HG03103 (cell line): ENCODE measurements around the gene IFNG.

ENCODE experiments used
- ATAC-seq: cut with Tn5 transposase; IDR thresholded peaks from one replicate; pipeline ENCODE4 v1.9.1; 2021; ENCODE audit warnings: low read depth; ENCODE audit not compliant: unreplicated experiment

The IFNG gene

DNA sequence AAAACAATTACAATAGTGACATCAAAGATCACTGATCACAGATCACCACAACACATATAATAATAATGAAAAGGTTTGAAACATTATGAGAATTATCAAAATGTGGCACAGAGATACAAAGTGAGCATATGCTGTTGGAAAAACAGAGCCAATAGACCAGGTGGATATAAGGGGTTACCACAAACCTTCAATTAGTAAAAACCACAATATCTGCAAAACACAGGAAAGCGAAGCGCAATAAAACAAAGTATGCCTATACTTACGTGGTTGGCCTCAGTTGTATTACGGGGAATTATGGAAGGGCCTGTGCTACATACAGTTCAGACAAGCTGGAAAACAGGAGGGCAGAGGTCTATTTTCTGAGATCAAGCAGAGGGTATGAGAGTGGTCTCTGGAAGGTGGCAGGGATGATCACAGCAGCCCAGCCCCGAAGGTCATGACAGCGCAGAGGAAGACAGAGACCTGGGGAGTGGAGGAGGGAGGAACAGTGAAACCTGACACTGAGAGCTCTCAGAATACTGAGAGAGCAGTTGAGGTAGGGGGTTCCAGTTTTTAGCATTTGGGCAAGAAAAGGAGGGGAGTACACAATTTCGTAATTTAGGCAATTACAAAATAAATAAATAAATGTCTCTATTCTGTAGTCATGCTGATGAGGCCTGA, 41.3 kb downstream of the IFNG start:
- ATAC-seq = no peak

DNA sequence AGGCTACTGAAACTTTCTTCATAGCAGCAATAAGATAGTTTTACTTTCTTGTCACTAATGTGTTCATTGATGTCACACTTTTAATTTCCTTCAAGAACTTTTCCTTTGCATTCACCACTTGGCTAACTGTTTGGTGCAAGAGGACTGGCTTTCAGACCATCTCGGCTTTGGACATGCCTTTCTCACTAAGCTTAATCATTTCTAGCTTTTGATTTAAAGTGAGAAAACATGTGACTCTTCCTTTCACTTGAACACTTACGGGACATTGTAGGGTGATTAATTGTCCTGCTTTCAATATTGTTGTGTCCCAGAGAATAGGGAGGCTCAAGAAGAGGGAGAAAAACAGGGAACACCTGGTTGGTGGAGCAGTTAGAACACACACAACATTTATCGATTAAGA, 41.9 kb downstream of the IFNG start:
- no peak for ATAC-seq

DNA sequence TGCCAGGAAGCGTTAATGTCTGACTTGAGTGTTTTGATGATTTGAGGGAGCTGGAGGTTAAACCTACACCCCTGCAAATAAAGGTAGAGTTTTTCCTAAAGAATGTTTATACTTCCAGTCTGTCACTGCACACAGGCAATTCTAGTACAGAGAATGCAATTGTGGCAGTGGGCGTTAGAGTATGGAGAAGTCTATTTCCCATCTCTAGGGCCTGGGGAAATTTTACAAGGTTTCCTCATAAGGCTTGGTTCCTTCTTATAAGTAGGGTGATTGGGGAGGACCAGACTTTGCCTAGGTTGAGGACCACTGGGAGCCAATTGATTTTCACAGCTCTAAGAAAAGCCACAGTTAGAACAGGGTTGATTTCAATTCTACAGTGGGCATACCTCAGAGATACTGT, 44.3 kb downstream of the IFNG start:
- ATAC-seq = no peak

DNA sequence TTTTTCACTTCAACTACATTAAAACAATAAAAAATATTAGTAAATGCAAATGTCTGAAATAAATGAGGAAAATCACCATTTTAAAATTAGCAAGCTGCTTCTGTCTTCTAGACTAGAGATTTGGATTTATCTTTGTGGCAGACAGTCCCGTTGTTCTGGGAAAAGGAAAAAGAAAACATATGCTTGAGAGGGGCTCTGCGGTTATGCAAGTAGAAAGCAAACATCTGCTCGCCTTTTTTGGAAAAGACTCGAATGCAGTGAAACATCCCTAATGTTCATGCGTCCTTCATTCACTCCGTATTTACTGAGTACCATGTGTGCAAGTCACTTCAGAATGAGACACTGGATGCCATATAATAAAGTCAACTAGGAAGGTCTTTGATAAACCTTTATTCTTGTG, 44.9 kb downstream of the IFNG start:
- no peak for ATAC-seq

DNA sequence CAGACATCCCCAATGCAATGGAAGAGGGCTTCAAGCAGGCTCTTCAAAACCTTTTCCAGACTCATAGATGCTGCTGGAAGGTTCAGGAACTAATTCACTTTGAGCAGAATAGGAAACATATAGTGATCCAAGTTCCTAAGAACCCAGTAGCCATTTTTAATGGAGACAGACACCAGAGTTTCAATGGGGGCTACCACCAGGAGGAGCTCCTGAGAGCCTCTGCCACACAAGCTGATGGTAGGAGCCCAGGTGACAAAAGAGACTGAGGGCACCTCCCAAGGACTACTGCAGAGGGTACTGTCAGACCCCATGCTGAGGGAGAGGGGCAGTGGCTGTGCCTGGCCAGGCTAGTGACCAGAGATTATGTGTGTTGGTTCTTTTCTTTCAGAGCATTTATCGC, 45.9 kb downstream of the IFNG start:
- ATAC-seq = no peak

DNA sequence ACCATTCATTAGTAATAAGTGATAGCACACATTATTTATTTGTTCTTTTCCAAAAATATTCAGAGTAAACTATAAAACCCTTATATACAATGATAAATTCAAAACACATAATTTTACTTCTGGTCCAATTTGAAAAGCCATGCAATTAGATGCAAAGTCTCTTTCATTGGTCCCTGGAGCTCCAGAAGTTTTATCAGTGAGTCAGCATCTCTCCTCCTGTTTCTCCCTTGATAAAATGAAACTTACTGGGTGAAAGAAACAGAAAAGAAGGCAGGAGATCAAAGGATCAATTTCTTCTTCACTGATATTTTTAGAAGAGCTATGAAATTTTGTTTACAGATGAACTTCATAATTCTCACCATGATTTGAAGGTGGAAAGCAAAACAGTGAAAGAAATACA, 47.5 kb downstream of the IFNG start:
- ATAC-seq = no peak

DNA sequence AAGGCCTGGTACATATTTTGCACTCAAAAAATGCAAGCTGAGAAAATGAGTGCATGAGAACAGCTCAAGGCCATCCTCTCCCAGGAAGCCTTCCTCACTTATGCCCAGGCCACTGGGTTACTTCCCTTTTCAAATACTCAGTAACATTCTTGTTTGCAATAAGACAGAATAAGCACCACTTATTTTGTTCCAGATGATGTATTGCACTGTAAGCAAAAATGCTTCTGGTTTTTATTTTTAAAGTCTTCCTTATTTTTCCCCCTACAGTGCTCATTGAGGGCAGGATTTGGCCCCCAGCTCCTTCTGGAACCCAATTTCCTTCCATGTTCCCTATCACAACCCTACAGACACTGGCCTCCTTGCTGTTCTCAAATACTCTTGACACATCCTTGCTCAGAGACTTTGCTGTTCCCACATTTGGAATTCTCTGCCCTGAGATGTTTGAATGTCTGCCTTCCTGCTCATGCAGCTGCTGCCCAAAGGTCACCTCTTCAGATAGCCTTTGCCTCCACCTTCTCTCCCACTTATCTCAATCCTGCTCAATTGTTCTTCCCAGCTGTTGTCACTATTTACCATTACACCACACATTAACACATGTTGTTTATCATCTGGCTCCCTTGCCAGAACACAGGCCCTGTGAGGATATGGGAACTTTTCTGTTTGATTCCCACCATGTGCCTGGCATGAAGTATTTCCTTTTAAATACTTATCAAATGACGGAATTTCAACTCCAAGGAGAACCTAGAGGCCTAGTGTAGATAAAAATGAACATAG, 49.9 kb downstream of the IFNG start:
- ATAC-seq = no peak

DNA sequence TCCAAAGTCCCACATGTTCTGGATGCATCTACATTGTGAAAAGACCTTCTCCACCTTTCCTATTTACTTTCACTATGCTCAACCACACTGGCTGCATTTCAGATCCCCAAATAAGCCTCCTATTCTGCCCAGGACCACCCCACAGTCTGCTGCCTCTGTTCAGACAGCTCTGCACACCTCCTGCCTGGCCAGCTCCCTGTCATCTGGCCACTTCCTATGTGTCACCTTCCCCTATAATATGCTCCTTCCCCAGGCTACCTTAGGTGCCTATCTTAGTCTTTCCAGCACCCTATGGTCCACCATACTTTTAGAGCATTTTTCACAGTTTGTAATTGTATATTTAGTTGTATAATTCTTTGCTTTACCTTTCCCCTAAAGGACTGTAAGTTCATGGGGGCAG, 50.5 kb downstream of the IFNG start:
- no peak for ATAC-seq

DNA sequence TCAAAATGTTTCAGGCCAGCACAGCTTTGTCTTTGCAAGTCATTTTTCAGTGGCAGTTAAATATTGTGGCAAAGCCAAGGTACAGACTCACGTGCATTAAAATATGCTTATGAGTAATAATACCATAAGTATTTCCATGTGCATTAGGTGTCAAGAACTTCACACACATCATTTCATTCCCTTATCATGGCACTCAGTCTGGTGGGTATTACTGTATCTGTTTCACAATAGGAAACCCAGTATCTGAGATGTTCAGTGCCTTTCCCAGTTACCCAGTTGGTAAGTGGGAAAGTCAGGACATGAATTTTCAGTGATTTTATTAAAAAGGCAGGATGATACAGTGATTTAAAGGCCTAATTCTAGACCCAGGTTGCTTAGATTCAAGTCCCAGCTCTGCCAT, 52.9 kb downstream of the IFNG start:
- ATAC-seq = no peak

DNA sequence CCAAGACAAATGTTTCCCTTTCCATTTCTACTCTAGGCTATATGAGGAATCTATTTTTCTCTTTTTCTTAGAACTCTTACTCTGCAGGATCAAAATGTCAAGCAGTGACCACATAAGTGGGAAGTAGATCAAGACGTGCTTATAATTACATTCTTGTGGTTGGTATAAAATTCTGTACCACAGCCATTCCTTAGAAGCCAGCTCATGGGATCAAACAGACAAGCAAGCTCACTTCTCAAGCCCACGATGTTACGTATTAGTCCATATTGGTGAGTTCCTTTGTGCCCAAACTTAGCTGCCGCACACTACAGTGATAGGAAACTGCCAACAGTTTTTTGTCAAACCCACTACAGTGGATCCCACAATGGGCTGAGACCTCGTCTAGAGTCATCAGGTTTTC, 53.4 kb downstream of the IFNG start:
- ATAC-seq = no peak
